CD4-positive, CD25-positive, alpha-beta regulatory T cell (primary cell): ENCODE results near the gene GPC5. TPM values are rescaled to one million over a fixed set of nuclear protein-coding genes. Genes with fewer than 3 reads are reported as not detected.
A peak's percentile ranks its signal among the peaks of the same experiment; 100 is the strongest.

ENCODE experiments used
- ATAC-seq, 2 donors: fragments of 150-1000 bp; cut with Tn5 transposase; one replicate each; pipeline ENCODE4 v1.10.0; 2021; ENCODE audit warnings: low read depth in 2 of 2, moderate number of reproducible peaks in 2 of 2, moderate library complexity in 1 of 2
- DNase-seq, 3 donors: peaks; one replicate each; pipeline versions ENCODE4 v3.0.0 to v3.0.0-alpha.2; 2012 to 2022; ENCODE audit warnings: mixed read lengths in 1 of 3
- H3K27ac ChIP-seq: one replicate; pipeline ENCODE4 v1.7.0; 2013; ENCODE audit warnings: mild to moderate bottlenecking, low read length; ENCODE audit not compliant: insufficient read depth, poor library complexity, severe bottlenecking
- H3K27me3 ChIP-seq: one replicate; pipeline ENCODE4 v1.7.0; 2013; ENCODE audit warnings: low read length; ENCODE audit not compliant: control insufficient read depth, insufficient read depth
- H3K36me3 ChIP-seq: one replicate; pipeline ENCODE4 v1.7.0; 2013; ENCODE audit warnings: mild to moderate bottlenecking, low read length, moderate library complexity; ENCODE audit not compliant: control insufficient read depth, insufficient read depth
- H3K4me1 ChIP-seq: 2 replicates; pipeline ENCODE4 v1.7.0; 2013; ENCODE audit warnings: mild to moderate bottlenecking, low read length; ENCODE audit not compliant: insufficient read depth, control insufficient read depth, poor library complexity, severe bottlenecking
- H3K4me3 ChIP-seq: one replicate; pipeline ENCODE4 v1.7.0; 2013; ENCODE audit warnings: low read depth, mild to moderate bottlenecking, low read length, moderate library complexity
- H3K9me3 ChIP-seq, 2 experiments: 1 replicate in 1 of 2; 2 replicates in 1 of 2; pipeline ENCODE4 v1.7.0; 2013; ENCODE audit warnings: low read length in 2 of 2, mild to moderate bottlenecking in 1 of 2, moderate library complexity in 1 of 2; ENCODE audit not compliant: control insufficient read depth in 2 of 2
- H3K27ac Mint-ChIP-seq, 3 donors: one replicate each; pipeline ENCODE4 v1.8.0; 2020 to 2022; ENCODE audit warnings: mild to moderate bottlenecking in 3 of 3, mixed read lengths in 3 of 3, moderate library complexity in 2 of 3
- H3K27me3 Mint-ChIP-seq: one replicate; pipeline ENCODE4 v1.8.0; 2022; ENCODE audit warnings: mild to moderate bottlenecking, mixed read lengths
- H3K36me3 Mint-ChIP-seq: one replicate; pipeline ENCODE4 v1.8.0; 2020; ENCODE audit warnings: mixed read lengths
- H3K4me1 Mint-ChIP-seq, 4 donors: one replicate each; pipeline ENCODE4 v1.8.0; 2020 to 2022; ENCODE audit warnings: mixed read lengths in 4 of 4, mild to moderate bottlenecking in 1 of 4
- H3K4me3 Mint-ChIP-seq, 4 donors: one replicate each; pipeline ENCODE4 v1.8.0; 2020 to 2022; ENCODE audit warnings: mild to moderate bottlenecking in 4 of 4, mixed read lengths in 4 of 4, moderate library complexity in 3 of 4
- H3K9me3 Mint-ChIP-seq, 7 donors: one replicate each; pipeline ENCODE4 v1.8.0; 2020 to 2022; ENCODE audit warnings: mixed read lengths in 7 of 7, mild to moderate bottlenecking in 3 of 7, moderate library complexity in 2 of 7
- polyA plus RNA-seq, 4 donors: library from polyadenylated mRNA; unstranded; fragments of 300-500 nt; fragmentation: Illumina TruSeq; gene quantifications; one replicate each; pipeline ENCODE4 v1.2.3, GENCODE V29; 2021
- total RNA-seq: library from RNA; stranded (reverse); gene quantifications from one replicate; pipeline ENCODE4 v1.2.3, GENCODE V29; 2022

GPC5 gene
- total and polyA plus RNA-seq, 5 donors from 2014 or later = 0.29 to 0.81 (median 0.59) TPM; not detected in 2

- no peak overlapping the region for H3K27ac Mint-ChIP-seq
- peaks cover 5% of the 10 kb centered on the region for H3K4me1 ChIP-seq
- H3K4me1 Mint-ChIP-seq = peaks cover 5 to 46% (median 27%) of the 10 kb centered on the region in 4 donors
Measured at GRCh38 chr13:91355099-91355825, 43.2 kb upstream of the GPC5 start.

GRCh38 chr13:91355826-91356710 lies 42.4 kb upstream of the GPC5 start:
- ATAC-seq (no peak), DNase-seq (no peak)
- Mint-ChIP-seq H3K27ac (no peak overlapping the region), H3K27me3 (no peaks in the 10 kb centered on the region), H3K4me1 (peaks cover 5 to 42% (median 26%) of the 10 kb centered on the region in 4 donors), H3K36me3 (peaks cover 23% of the 10 kb centered on the region), H3K9me3 (no peaks in the 10 kb centered on the region), H3K4me3 (no peak overlapping the region)
- H3K9me3 ChIP-seq = no peaks in the 10 kb centered on the region
- no peaks in the 10 kb centered on the region for H3K27me3 ChIP-seq
- H3K4me1 ChIP-seq = no peaks in the 10 kb centered on the region
- no peak overlapping the region for H3K4me3 ChIP-seq
- H3K36me3 ChIP-seq = peaks cover 40% of the 10 kb centered on the region
- H3K27ac ChIP-seq = no peak overlapping the region

More at GRCh38 chr13:91355099-91355825, 43.2 kb upstream of the GPC5 start:
- H3K4me3 Mint-ChIP-seq = no peak overlapping the region
- no peaks in the 10 kb centered on the region for H3K27me3 Mint-ChIP-seq
- Histone ChIP-seq H3K4me3 (no peak overlapping the region), H3K9me3 (no peaks in the 10 kb centered on the region), H3K27me3 (no peaks in the 10 kb centered on the region), H3K36me3 (peaks cover 46% of the 10 kb centered on the region), H3K27ac (no peak overlapping the region)
- peaks cover 27% of the 10 kb centered on the region for H3K36me3 Mint-ChIP-seq
- no peaks in the 10 kb centered on the region for H3K9me3 Mint-ChIP-seq
- no peak for ATAC-seq
- no peak for DNase-seq

GRCh38 chr13:91356919-91357612 lies 41.4 kb upstream of the GPC5 start:
- Histone ChIP-seq H3K4me1 (no peaks in the 10 kb centered on the region), H3K9me3 (no peaks in the 10 kb centered on the region), H3K27me3 (no peaks in the 10 kb centered on the region), H3K27ac (no peak overlapping the region), H3K36me3 (peaks cover 30% of the 10 kb centered on the region), H3K4me3 (no peak overlapping the region)
- Mint-ChIP-seq H3K36me3 (peaks cover 23% of the 10 kb centered on the region), H3K4me1 (peaks cover 5 to 32% (median 23%) of the 10 kb centered on the region in 4 donors), H3K27me3 (no peaks in the 10 kb centered on the region), H3K4me3 (no peak overlapping the region), H3K9me3 (no peaks in the 10 kb centered on the region), H3K27ac (peak overlapping the region in 1 of 3 donors; percentile 29)
- no peak for ATAC-seq
- no peak for DNase-seq

- Histone ChIP-seq H3K27ac (no peak overlapping the region), H3K4me3 (no peak overlapping the region), H3K9me3 (no peaks in the 10 kb centered on the region), H3K4me1 (no peaks in the 10 kb centered on the region), H3K27me3 (no peaks in the 10 kb centered on the region), H3K36me3 (peaks cover 28% of the 10 kb centered on the region)
- H3K9me3 Mint-ChIP-seq = no peaks in the 10 kb centered on the region
- H3K4me1 Mint-ChIP-seq = peaks cover 5 to 28% (median 23%) of the 10 kb centered on the region in 4 donors
- peaks cover 23% of the 10 kb centered on the region for H3K36me3 Mint-ChIP-seq
- H3K27ac Mint-ChIP-seq = peak overlapping the region in 1 of 3 donors; percentile 29
- no peak for ATAC-seq
- DNase-seq = no peak
- H3K4me3 Mint-ChIP-seq = no peak overlapping the region
- H3K27me3 Mint-ChIP-seq = no peaks in the 10 kb centered on the region
Measured at GRCh38 chr13:91357613-91358386, 40.6 kb upstream of the GPC5 start.

GRCh38 chr13:91358387-91358782 lies 40.0 kb upstream of the GPC5 start:
- H3K4me1 ChIP-seq = no peaks in the 10 kb centered on the region
- H3K27me3 ChIP-seq = no peaks in the 10 kb centered on the region
- Mint-ChIP-seq H3K9me3 (no peaks in the 10 kb centered on the region), H3K27ac (peak overlapping the region in 1 of 3 donors; percentile 2), H3K4me3 (no peak overlapping the region), H3K36me3 (peaks cover 19% of the 10 kb centered on the region), H3K27me3 (no peaks in the 10 kb centered on the region), H3K4me1 (peaks cover 2 to 23% (median 19%) of the 10 kb centered on the region in 4 donors)
- ATAC-seq (no peak), DNase-seq (no peak)
- H3K4me3 ChIP-seq = no peak overlapping the region
- peaks cover 22% of the 10 kb centered on the region for H3K36me3 ChIP-seq
- H3K9me3 ChIP-seq = no peaks in the 10 kb centered on the region
- H3K27ac ChIP-seq = no peak overlapping the region

GRCh38 chr13:91359111-91359510 lies 39.3 kb upstream of the GPC5 start:
- Mint-ChIP-seq H3K9me3 (no peaks in the 10 kb centered on the region), H3K27me3 (no peaks in the 10 kb centered on the region), H3K27ac (no peak overlapping the region), H3K4me3 (no peak overlapping the region), H3K36me3 (peaks cover 15% of the 10 kb centered on the region), H3K4me1 (peaks cover 0 to 21% (median 18%) of the 10 kb centered on the region in 4 donors)
- Histone ChIP-seq H3K36me3 (peaks cover 16% of the 10 kb centered on the region), H3K4me3 (no peak overlapping the region), H3K27me3 (no peaks in the 10 kb centered on the region), H3K27ac (no peak overlapping the region), H3K9me3 (no peaks in the 10 kb centered on the region), H3K4me1 (no peaks in the 10 kb centered on the region)
- no peak for DNase-seq
- ATAC-seq = no peak

- no peak overlapping the region for H3K27ac ChIP-seq
- H3K9me3 ChIP-seq = no peaks in the 10 kb centered on the region
- H3K27me3 ChIP-seq = no peaks in the 10 kb centered on the region
- no peak for DNase-seq
- Mint-ChIP-seq H3K27ac (peak overlapping the region in 1 of 3 donors; percentile 6), H3K36me3 (peaks cover 10% of the 10 kb centered on the region), H3K4me3 (no peak overlapping the region), H3K4me1 (peaks cover 0 to 21% (median 15%) of the 10 kb centered on the region in 4 donors), H3K27me3 (no peaks in the 10 kb centered on the region), H3K9me3 (no peaks in the 10 kb centered on the region)
- no peak for ATAC-seq
- no peak overlapping the region for H3K4me3 ChIP-seq
- peaks cover 13% of the 10 kb centered on the region for H3K36me3 ChIP-seq
- H3K4me1 ChIP-seq = no peaks in the 10 kb centered on the region
Measured at GRCh38 chr13:91359631-91360030, 38.8 kb upstream of the GPC5 start.
